Activated CD4-positive, alpha-beta memory T cell treated with anti-CD3 and anti-CD28 coated beads, Interleukin-2, amount 10 ng/mL, durations not matched to agents 7 days and 5 days (primary cell): Measurements from ENCODE around the gene COL18A1. TPM values are rescaled to one million over a fixed set of nuclear protein-coding genes. Genes with fewer than 3 reads are reported as not detected.

ENCODE experiments used
- CTCF ChIA-PET: fragments of 350-600 bp; sonication (Branson Sonifier 250); formaldehyde crosslinking; loops from one replicate; lab custom pipeline; 2021; ENCODE audit warnings: antibody characterized with exemption, inconsistent platforms; lab: Charles Lee
- POLR2A ChIA-PET: fragments of 350-600 bp; sonication (Branson Sonifier 250); formaldehyde crosslinking; loops from one replicate; lab custom pipeline; 2021; ENCODE audit warnings: antibody characterized with exemption; lab: Charles Lee
- DNase-seq: peaks from one replicate; pipeline ENCODE4 v3.0.0-alpha.2; 2020
- H3K27ac Mint-ChIP-seq: one replicate; pipeline ENCODE4 v1.8.0; 2021; ENCODE audit warnings: mild to moderate bottlenecking, mixed read lengths
- H3K27me3 Mint-ChIP-seq: one replicate; pipeline ENCODE4 v1.8.0; 2021; ENCODE audit warnings: mixed read lengths
- H3K36me3 Mint-ChIP-seq: one replicate; pipeline ENCODE4 v1.8.0; 2021; ENCODE audit warnings: low read depth, mixed read lengths
- H3K4me1 Mint-ChIP-seq: one replicate; pipeline ENCODE4 v1.8.0; 2021; ENCODE audit warnings: mixed read lengths
- H3K4me3 Mint-ChIP-seq: one replicate; pipeline ENCODE4 v1.8.0; 2021; ENCODE audit warnings: mild to moderate bottlenecking, mixed read lengths
- H3K9me3 Mint-ChIP-seq: one replicate; pipeline ENCODE4 v1.8.0; 2021; ENCODE audit warnings: mixed read lengths
- total RNA-seq, 2 experiments: library from RNA; stranded (reverse); gene quantifications; one replicate each; pipeline ENCODE4 v1.2.3, GENCODE V29; 2021

The COL18A1 gene
- total RNA-seq, 2 experiments from 2014 or later: 2.2 to 3.9 TPM

GRCh38 chr21:45405271-45405818 is 380 bp downstream of the COL18A1 start:
- Mint-ChIP-seq H3K27me3 (peaks cover 53% of the 10 kb centered on the region), H3K4me3 (no peak overlapping the region), H3K27ac (no peak overlapping the region), H3K36me3 (peaks cover 3% of the 10 kb centered on the region), H3K9me3 (peaks cover 7% of the 10 kb centered on the region), H3K4me1 (peaks cover 11% of the 10 kb centered on the region)
- POLR2A ChIA-PET: no interaction called here
- CTCF ChIA-PET: no interaction called here
- DNase-seq: no peak

- ChIA-PET POLR2A (no interaction called here), CTCF (no interaction called here)
- no peak overlapping the region for H3K27ac Mint-ChIP-seq
- peaks cover 3% of the 10 kb centered on the region for H3K36me3 Mint-ChIP-seq
- no peak overlapping the region for H3K4me3 Mint-ChIP-seq
- H3K27me3 Mint-ChIP-seq: peaks cover 52% of the 10 kb centered on the region
- H3K9me3 Mint-ChIP-seq: peaks cover 6% of the 10 kb centered on the region
- peaks cover 11% of the 10 kb centered on the region for H3K4me1 Mint-ChIP-seq
- no peak for DNase-seq
Measured at GRCh38 chr21:45405819-45406762, 1.1 kb downstream of the COL18A1 start.

GRCh38 chr21:45406801-45407628 is 2.0 kb downstream of the COL18A1 start:
- Mint-ChIP-seq H3K4me3 (no peak overlapping the region), H3K27me3 (peaks cover 43% of the 10 kb centered on the region), H3K27ac (no peak overlapping the region), H3K36me3 (peaks cover 3% of the 10 kb centered on the region), H3K9me3 (no peaks in the 10 kb centered on the region), H3K4me1 (peaks cover 11% of the 10 kb centered on the region)
- ChIA-PET POLR2A (no interaction called here), CTCF (no interaction called here)
- no peak for DNase-seq

- H3K4me1 Mint-ChIP-seq: peaks cover 11% of the 10 kb centered on the region
- peaks cover 3% of the 10 kb centered on the region for H3K36me3 Mint-ChIP-seq
- no peaks in the 10 kb centered on the region for H3K9me3 Mint-ChIP-seq
- no peak overlapping the region for H3K27ac Mint-ChIP-seq
- CTCF ChIA-PET: no interaction called here
- DNase-seq: no peak
- POLR2A ChIA-PET: no interaction called here
- H3K4me3 Mint-ChIP-seq: no peak overlapping the region
- peaks cover 36% of the 10 kb centered on the region for H3K27me3 Mint-ChIP-seq
Measured at GRCh38 chr21:45407629-45408247, 2.8 kb downstream of the COL18A1 start.

- H3K4me3 Mint-ChIP-seq: no peak overlapping the region
Measured at GRCh38 chr21:45408271-45408791, 3.4 kb downstream of the COL18A1 start.

GRCh38 chr21:45408801-45409261 is 3.9 kb downstream of the COL18A1 start:
- POLR2A ChIA-PET: no interaction called here
- Mint-ChIP-seq H3K27me3 (peaks cover 25% of the 10 kb centered on the region), H3K36me3 (peaks cover 3% of the 10 kb centered on the region), H3K27ac (no peak overlapping the region), H3K9me3 (no peaks in the 10 kb centered on the region), H3K4me3 (no peak overlapping the region), H3K4me1 (peaks cover 8% of the 10 kb centered on the region)
- DNase-seq: no peak
- CTCF ChIA-PET: no interaction called here

More at GRCh38 chr21:45408271-45408791, 3.4 kb downstream of the COL18A1 start:
- peaks cover 3% of the 10 kb centered on the region for H3K36me3 Mint-ChIP-seq
- ChIA-PET CTCF (no interaction called here), POLR2A (no interaction called here)
- peaks cover 30% of the 10 kb centered on the region for H3K27me3 Mint-ChIP-seq
- no peak for DNase-seq
- peaks cover 11% of the 10 kb centered on the region for H3K4me1 Mint-ChIP-seq
- no peaks in the 10 kb centered on the region for H3K9me3 Mint-ChIP-seq
- H3K27ac Mint-ChIP-seq: no peak overlapping the region

GRCh38 chr21:45409466-45410150 is 4.6 kb downstream of the COL18A1 start:
- POLR2A ChIA-PET: no interaction called here
- no peak overlapping the region for H3K27ac Mint-ChIP-seq

GRCh38 chr21:45410151-45410864 is 5.3 kb downstream of the COL18A1 start:
- peaks cover 3% of the 10 kb centered on the region for H3K4me1 Mint-ChIP-seq
- CTCF ChIA-PET: no interaction called here
- H3K27ac Mint-ChIP-seq: no peak overlapping the region
- H3K4me3 Mint-ChIP-seq: no peak overlapping the region
- no peak for DNase-seq
- no peaks in the 10 kb centered on the region for H3K36me3 Mint-ChIP-seq
- peaks cover 19% of the 10 kb centered on the region for H3K27me3 Mint-ChIP-seq
- POLR2A ChIA-PET: no interaction called here
- H3K9me3 Mint-ChIP-seq: no peaks in the 10 kb centered on the region

More at GRCh38 chr21:45409466-45410150, 4.6 kb downstream of the COL18A1 start:
- H3K4me3 Mint-ChIP-seq: no peak overlapping the region
- no peak for DNase-seq
- no peaks in the 10 kb centered on the region for H3K9me3 Mint-ChIP-seq
- CTCF ChIA-PET: no interaction called here
- peaks cover 3% of the 10 kb centered on the region for H3K4me1 Mint-ChIP-seq
- peaks cover 19% of the 10 kb centered on the region for H3K27me3 Mint-ChIP-seq
- H3K36me3 Mint-ChIP-seq: no peaks in the 10 kb centered on the region

GRCh38 chr21:45410865-45411809 is 6.2 kb downstream of the COL18A1 start:
- Mint-ChIP-seq H3K27me3 (peaks cover 18% of the 10 kb centered on the region), H3K27ac (no peak overlapping the region), H3K9me3 (no peaks in the 10 kb centered on the region), H3K4me3 (no peak overlapping the region), H3K36me3 (no peaks in the 10 kb centered on the region), H3K4me1 (peaks cover 3% of the 10 kb centered on the region)
- CTCF ChIA-PET: no interaction called here
- no peak for DNase-seq
- POLR2A ChIA-PET: interaction anchor here (0.7 kb wide), 1 partner anchor 228 kb away, joined by 3 read pairs; no protein-coding TSS in a partner anchor

- Mint-ChIP-seq H3K36me3 (no peaks in the 10 kb centered on the region), H3K27ac (no peak overlapping the region), H3K4me3 (no peak overlapping the region), H3K9me3 (no peaks in the 10 kb centered on the region), H3K27me3 (peaks cover 11% of the 10 kb centered on the region), H3K4me1 (no peaks in the 10 kb centered on the region)
- ChIA-PET POLR2A (interaction anchor here (0.7 kb wide), 1 partner anchor 227 kb away, joined by 3 read pairs; no protein-coding TSS in a partner anchor), CTCF (no interaction called here)
- DNase-seq: no peak
Measured at GRCh38 chr21:45411810-45412206, 6.8 kb downstream of the COL18A1 start.

- no peaks in the 10 kb centered on the region for H3K36me3 Mint-ChIP-seq
- ChIA-PET POLR2A (no interaction called here), CTCF (no interaction called here)
- H3K4me1 Mint-ChIP-seq: no peaks in the 10 kb centered on the region
- no peak overlapping the region for H3K4me3 Mint-ChIP-seq
- H3K9me3 Mint-ChIP-seq: no peaks in the 10 kb centered on the region
- H3K27me3 Mint-ChIP-seq: peaks cover 5% of the 10 kb centered on the region
- no peak for DNase-seq
- no peak overlapping the region for H3K27ac Mint-ChIP-seq
Measured at GRCh38 chr21:45412491-45412890, 7.5 kb downstream of the COL18A1 start.
